HepG2 (cell line): ENCODE results near the gene WASHC2C. TPM values are rescaled to one million over a fixed set of nuclear protein-coding genes. Genes with fewer than 3 reads are reported as not detected.
"Not testable (repeated sequence)": the region's sequence is repeated elsewhere in the genome, so short reads cannot be mapped to it uniquely, and the experiment has no call there.

ENCODE experiments used
- ATF7 ChIP-seq, 2 experiments: fragments of 450-650 bp in 1 of 2; sonication (generic) in 1 of 2; formaldehyde crosslinking in 1 of 2; IDR thresholded peaks; 2 replicates each; pipeline versions ENCODE4 v1.4.0 to v1.6.1; 2016 to 2020; ENCODE audit warnings: antibody characterized with exemption in 1 of 2, mild to moderate bottlenecking in 1 of 2, missing genetic modification reagents in 1 of 2
- FOSL2 ChIP-seq: sonication (generic); formaldehyde crosslinking; IDR thresholded peaks from 2 replicates; pipeline ENCODE4 v1.4.0; 2020; ENCODE audit warnings: missing genetic modification reagents
- FOXC1 ChIP-seq: sonication (generic); formaldehyde crosslinking; IDR thresholded peaks from 2 replicates; pipeline ENCODE4 v1.8.0; 2022; ENCODE audit warnings: mild to moderate bottlenecking, missing genetic modification reagents, borderline replicate concordance
- HDAC2 ChIP-seq: sonication (generic); formaldehyde crosslinking; IDR thresholded peaks from 2 replicates; pipeline ENCODE4 v1.4.0; 2020; ENCODE audit warnings: missing genetic modification reagents
- ISL2 ChIP-seq: sonication (generic); formaldehyde crosslinking; IDR thresholded peaks from 2 replicates; pipeline ENCODE4 v1.5.0; 2020; ENCODE audit warnings: missing genetic modification reagents
- LCORL ChIP-seq, 2 experiments: fragments of 450-650 bp in 1 of 2; sonication (generic) in 1 of 2; formaldehyde crosslinking in 1 of 2; IDR thresholded peaks; 2 replicates each; pipeline versions ENCODE4 v1.5.0 to v1.6.1; 2017 to 2020; ENCODE audit warnings: antibody characterized with exemption in 1 of 2, missing genetic modification reagents in 1 of 2
- MAF1 ChIP-seq: sonication (generic); formaldehyde crosslinking; IDR thresholded peaks from 2 replicates; pipeline ENCODE4 v1.5.0; 2020; ENCODE audit warnings: missing genetic modification reagents, borderline replicate concordance
- NR2F1 ChIP-seq, 2 experiments: fragments of 450-650 bp in 1 of 2; formaldehyde crosslinking in 1 of 2; IDR thresholded peaks; 2 replicates each; pipeline versions ENCODE4 v1.5.0 to v1.6.1; 2016 to 2020; ENCODE audit warnings: mild to moderate bottlenecking in 1 of 2, missing compliant biosample characterization in 1 of 2, missing genetic modification reagents in 1 of 2, moderate library complexity in 1 of 2
- SAP130 ChIP-seq: IDR thresholded peaks from 2 replicates; pipeline ENCODE4 v1.6.1; 2016; ENCODE audit warnings: low read depth
- SIX4 ChIP-seq: sonication (generic); formaldehyde crosslinking; IDR thresholded peaks from 2 replicates; pipeline ENCODE4 v1.4.0; 2020; ENCODE audit warnings: missing genetic modification reagents
- THAP11 ChIP-seq: IDR thresholded peaks from 2 replicates; pipeline ENCODE4 v1.6.1; 2016; ENCODE audit warnings: missing biosample characterization, missing genetic modification reagents
- YEATS2 ChIP-seq: sonication (generic); formaldehyde crosslinking; IDR thresholded peaks from 2 replicates; pipeline ENCODE4 v1.4.0; 2020; ENCODE audit warnings: missing genetic modification reagents, borderline replicate concordance
- ZFP90 ChIP-seq: sonication (generic); formaldehyde crosslinking; IDR thresholded peaks from 2 replicates; pipeline ENCODE4 v1.8.0; 2022; ENCODE audit warnings: missing genetic modification reagents, mild to moderate bottlenecking, inconsistent platforms, borderline replicate concordance
- ZMYM4 ChIP-seq: sonication (generic); formaldehyde crosslinking; IDR thresholded peaks from 2 replicates; pipeline ENCODE4 v1.8.1; 2023; ENCODE audit warnings: mild to moderate bottlenecking, missing genetic modification reagents
- ZSCAN29 ChIP-seq: sonication (generic); formaldehyde crosslinking; conservative IDR thresholded peaks from 2 replicates; pipeline ENCODE4 v1.4.0; 2020; ENCODE audit warnings: mild to moderate bottlenecking, missing genetic modification reagents
- polyA plus RNA-seq, 8 experiments: library from polyadenylated mRNA; depleted of rRNA in 3 of 8; stranded (reverse) in 7 of 8; unstranded in 1 of 8; fragments of >200 nt; fragmentation: Illumina TruSeq in 4 of 8; extraction: Trizol in 4 of 8; gene quantifications; 2 replicates each; pipeline versions ENCODE4 v1.2.1 to v1.2.3, GENCODE V29; 2011 to 2016; ENCODE audit warnings: low read depth in 4 of 8, missing spikeins in 1 of 8, mixed read lengths in 1 of 8; ENCODE audit not compliant: insufficient read depth in 1 of 8
- total RNA-seq, 5 experiments: library from RNA; depleted of rRNA; stranded (reverse); fragments of >200 nt; fragmentation: Illumina TruSeq; extraction: Trizol; gene quantifications; 2 replicates each; pipeline ENCODE4 v1.2.3, GENCODE V29; 2016; ENCODE audit warnings: low read depth in 1 of 5
- TF ChIP-seq, protein P1 (sequence below): IDR thresholded peaks from 2 replicates; pipeline ENCODE4 v1.6.1; 2016; ENCODE audit warnings: low read depth, control low read depth
- TF ChIP-seq, protein P2 (sequence below): sonication (generic); formaldehyde crosslinking; conservative IDR thresholded peaks from 2 replicates; pipeline ENCODE4 v1.4.0; 2020; ENCODE audit warnings: mild to moderate bottlenecking, missing genetic modification reagents, moderate library complexity
- TF ChIP-seq, protein P3 (sequence below): sonication (generic); formaldehyde crosslinking; IDR thresholded peaks from 2 replicates; pipeline ENCODE4 v1.9.0; 2021; ENCODE audit warnings: missing genetic modification reagents, borderline replicate concordance

Gene WASHC2C
- total and polyA plus RNA-seq, 2 of the 13 experiments (the other 11 are each of a cell fraction or from before 2014, with no cell fraction given) = 17.8 to 20.8 TPM

DNA sequence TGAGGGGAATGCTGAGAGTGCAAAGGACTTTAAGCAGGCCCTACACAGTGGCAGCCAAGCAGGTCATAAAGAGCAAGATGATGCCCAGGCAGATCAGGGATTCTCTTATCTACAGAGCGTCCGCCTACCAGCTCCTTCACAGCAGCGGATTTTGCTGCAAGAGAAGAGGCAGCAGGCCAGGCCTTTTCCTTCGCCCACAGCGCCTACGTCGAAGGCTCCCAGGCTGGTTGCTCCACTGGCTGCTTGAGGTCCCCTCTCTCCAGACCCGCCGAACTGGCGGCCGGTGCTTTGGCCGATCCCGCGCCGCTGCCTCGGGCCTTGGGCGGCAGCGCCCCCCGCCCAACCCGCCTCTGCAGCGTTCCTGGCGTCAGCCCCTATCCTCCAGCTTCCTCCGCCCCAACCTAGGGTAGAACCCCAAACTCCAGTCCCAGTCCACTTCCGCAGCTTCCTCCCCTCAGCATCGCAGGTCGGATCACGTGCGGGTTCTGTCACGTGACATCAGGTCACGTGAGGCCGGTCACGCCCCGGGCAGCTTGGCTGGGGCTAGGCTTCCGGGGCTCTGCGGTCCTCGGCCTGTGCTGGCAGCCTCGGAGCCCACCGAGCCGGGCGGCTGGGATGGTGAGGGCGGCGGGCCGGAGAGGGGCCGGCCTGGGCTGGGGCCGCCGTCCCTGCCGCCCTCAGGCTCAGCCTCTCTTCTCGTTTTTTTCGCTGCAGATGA is at the start of gene WASHC2C (continued):
- TF ChIP-seq SIX4 (CRISPR knock-in tag) = peak; percentile 73
- peak; percentile 86 for TF ChIP-seq ZMYM4 (CRISPR knock-in tag)
- TF ChIP-seq ZSCAN29 = 0 out of 2 replicates have a peak, but pooled peaks have one; percentile 34
- TF ChIP-seq FOXC1 (CRISPR knock-in tag) = peak; percentile 71; the same call in 1 of the 2 replicates
- peak; percentile 63; the same call in 1 of the 2 replicates for TF ChIP-seq LCORL (IDR thresholded peaks at IDR 0.05)
- TF ChIP-seq LCORL (CRISPR knock-in tag; IDR thresholded peaks at IDR 0.05) = peak; percentile 29; the same call in 1 of the 2 replicates
- TF ChIP-seq MAF1 (CRISPR knock-in tag) = peak; percentile 64; the same call in 1 of the 2 replicates
- not testable (repeated sequence) for TF ChIP-seq ATF7 (IDR thresholded peaks at IDR 0.05)
- TF ChIP-seq ATF7 (CRISPR knock-in tag; IDR thresholded peaks at IDR 0.05) = 0 out of 2 replicates have a peak, but pooled peaks have one; percentile 52
- TF ChIP-seq HDAC2 (CRISPR knock-in tag) = peak; percentile 98
- TF ChIP-seq THAP11 (CRISPR knock-in tag) = peak; percentile 91
- 0 out of 2 replicates have a peak, but pooled peaks have one; percentile 35 for TF ChIP-seq ISL2
- TF ChIP-seq FOSL2 (CRISPR knock-in tag) = peak; percentile 67
- peak; percentile 58; the same call in 1 of the 2 replicates for TF ChIP-seq ZFP90 (CRISPR knock-in tag)
- TF ChIP-seq, protein P1, sequence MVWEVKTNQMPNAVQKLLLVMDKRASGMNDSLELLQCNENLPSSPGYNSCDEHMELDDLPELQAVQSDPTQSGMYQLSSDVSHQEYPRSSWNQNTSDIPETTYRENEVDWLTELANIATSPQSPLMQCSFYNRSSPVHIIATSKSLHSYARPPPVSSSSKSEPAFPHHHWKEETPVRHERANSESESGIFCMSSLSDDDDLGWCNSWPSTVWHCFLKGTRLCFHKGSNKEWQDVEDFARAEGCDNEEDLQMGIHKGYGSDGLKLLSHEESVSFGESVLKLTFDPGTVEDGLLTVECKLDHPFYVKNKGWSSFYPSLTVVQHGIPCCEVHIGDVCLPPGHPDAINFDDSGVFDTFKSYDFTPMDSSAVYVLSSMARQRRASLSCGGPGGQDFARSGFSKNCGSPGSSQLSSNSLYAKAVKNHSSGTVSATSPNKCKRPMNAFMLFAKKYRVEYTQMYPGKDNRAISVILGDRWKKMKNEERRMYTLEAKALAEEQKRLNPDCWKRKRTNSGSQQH (CRISPR knock-in tag) = 0 out of 2 replicates have a peak, but pooled peaks have one; percentile 89
- peak; percentile 96 for TF ChIP-seq YEATS2 (CRISPR knock-in tag)
- TF ChIP-seq, protein P2, sequence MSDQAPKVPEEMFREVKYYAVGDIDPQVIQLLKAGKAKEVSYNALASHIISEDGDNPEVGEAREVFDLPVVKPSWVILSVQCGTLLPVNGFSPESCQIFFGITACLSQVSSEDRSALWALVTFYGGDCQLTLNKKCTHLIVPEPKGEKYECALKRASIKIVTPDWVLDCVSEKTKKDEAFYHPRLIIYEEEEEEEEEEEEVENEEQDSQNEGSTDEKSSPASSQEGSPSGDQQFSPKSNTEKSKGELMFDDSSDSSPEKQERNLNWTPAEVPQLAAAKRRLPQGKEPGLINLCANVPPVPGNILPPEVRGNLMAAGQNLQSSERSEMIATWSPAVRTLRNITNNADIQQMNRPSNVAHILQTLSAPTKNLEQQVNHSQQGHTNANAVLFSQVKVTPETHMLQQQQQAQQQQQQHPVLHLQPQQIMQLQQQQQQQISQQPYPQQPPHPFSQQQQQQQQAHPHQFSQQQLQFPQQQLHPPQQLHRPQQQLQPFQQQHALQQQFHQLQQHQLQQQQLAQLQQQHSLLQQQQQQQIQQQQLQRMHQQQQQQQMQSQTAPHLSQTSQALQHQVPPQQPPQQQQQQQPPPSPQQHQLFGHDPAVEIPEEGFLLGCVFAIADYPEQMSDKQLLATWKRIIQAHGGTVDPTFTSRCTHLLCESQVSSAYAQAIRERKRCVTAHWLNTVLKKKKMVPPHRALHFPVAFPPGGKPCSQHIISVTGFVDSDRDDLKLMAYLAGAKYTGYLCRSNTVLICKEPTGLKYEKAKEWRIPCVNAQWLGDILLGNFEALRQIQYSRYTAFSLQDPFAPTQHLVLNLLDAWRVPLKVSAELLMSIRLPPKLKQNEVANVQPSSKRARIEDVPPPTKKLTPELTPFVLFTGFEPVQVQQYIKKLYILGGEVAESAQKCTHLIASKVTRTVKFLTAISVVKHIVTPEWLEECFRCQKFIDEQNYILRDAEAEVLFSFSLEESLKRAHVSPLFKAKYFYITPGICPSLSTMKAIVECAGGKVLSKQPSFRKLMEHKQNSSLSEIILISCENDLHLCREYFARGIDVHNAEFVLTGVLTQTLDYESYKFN = 0 out of 2 replicates have a peak, but pooled peaks have one; percentile 32
- peak; percentile 99 for TF ChIP-seq SAP130 (CRISPR knock-in tag)
- TF ChIP-seq, protein P3, sequence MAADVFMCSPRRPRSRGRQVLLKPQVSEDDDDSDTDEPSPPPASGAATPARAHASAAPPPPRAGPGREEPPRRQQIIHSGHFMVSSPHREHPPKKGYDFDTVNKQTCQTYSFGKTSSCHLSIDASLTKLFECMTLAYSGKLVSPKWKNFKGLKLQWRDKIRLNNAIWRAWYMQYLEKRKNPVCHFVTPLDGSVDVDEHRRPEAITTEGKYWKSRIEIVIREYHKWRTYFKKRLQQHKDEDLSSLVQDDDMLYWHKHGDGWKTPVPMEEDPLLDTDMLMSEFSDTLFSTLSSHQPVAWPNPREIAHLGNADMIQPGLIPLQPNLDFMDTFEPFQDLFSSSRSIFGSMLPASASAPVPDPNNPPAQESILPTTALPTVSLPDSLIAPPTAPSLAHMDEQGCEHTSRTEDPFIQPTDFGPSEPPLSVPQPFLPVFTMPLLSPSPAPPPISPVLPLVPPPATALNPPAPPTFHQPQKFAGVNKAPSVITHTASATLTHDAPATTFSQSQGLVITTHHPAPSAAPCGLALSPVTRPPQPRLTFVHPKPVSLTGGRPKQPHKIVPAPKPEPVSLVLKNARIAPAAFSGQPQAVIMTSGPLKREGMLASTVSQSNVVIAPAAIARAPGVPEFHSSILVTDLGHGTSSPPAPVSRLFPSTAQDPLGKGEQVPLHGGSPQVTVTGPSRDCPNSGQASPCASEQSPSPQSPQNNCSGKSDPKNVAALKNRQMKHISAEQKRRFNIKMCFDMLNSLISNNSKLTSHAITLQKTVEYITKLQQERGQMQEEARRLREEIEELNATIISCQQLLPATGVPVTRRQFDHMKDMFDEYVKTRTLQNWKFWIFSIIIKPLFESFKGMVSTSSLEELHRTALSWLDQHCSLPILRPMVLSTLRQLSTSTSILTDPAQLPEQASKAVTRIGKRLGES (CRISPR knock-in tag) = 0 out of 2 replicates have a peak, but pooled peaks have one; percentile 71
- peak in 1 of 2 experiments; percentile 43; a peak in 1 of 4 replicates for TF ChIP-seq NR2F1 (CRISPR knock-in tag; IDR thresholded peaks at IDR 0.05)
